ENCODE measurements around the gene PCGF6.

PCGF6 gene

GRCh38 chr10:103256613-103257012 is 94.3 kb downstream of the PCGF6 start:
- Mint-ChIP-seq H3K4me1 (ENCODE audit: low read depth) (peaks cover 4% of the 10 kb centered on the region), H3K27ac (no peak overlapping the region), H3K4me3 (no peak overlapping the region), H3K27me3 (ENCODE audit: low read depth) (peaks cover 3% of the 10 kb centered on the region), H3K36me3 (ENCODE audit: low read depth) (no peaks in the 10 kb centered on the region), H3K9me3 (peaks cover 21% of the 10 kb centered on the region)

- H3K4me1 Mint-ChIP-seq (ENCODE audit: low read depth), result peaks cover 8% of the 10 kb centered on the region
- peaks cover 14% of the 10 kb centered on the region for H3K9me3 Mint-ChIP-seq
- no peaks in the 10 kb centered on the region for H3K36me3 Mint-ChIP-seq (ENCODE audit: low read depth)
- H3K27me3 Mint-ChIP-seq (ENCODE audit: low read depth), result peaks cover 3% of the 10 kb centered on the region
- H3K27ac Mint-ChIP-seq, result no peak overlapping the region
- no peak overlapping the region for H3K4me3 Mint-ChIP-seq
Measured at GRCh38 chr10:103254538-103255325, 96.2 kb downstream of the PCGF6 start.

- no peak overlapping the region for H3K4me3 Mint-ChIP-seq
- H3K27ac Mint-ChIP-seq, result no peak overlapping the region
- peaks cover 8% of the 10 kb centered on the region for H3K4me1 Mint-ChIP-seq (ENCODE audit: low read depth)
- H3K36me3 Mint-ChIP-seq (ENCODE audit: low read depth), result no peaks in the 10 kb centered on the region
- H3K9me3 Mint-ChIP-seq, result peaks cover 8% of the 10 kb centered on the region
- peaks cover 3% of the 10 kb centered on the region for H3K27me3 Mint-ChIP-seq (ENCODE audit: low read depth)
Measured at GRCh38 chr10:103254113-103254512, 96.8 kb downstream of the PCGF6 start.
